GM12878 (cell line): ENCODE data around the gene DISP3. TPM values are rescaled to one million over a fixed set of nuclear protein-coding genes. Genes with fewer than 3 reads are reported as not detected.

Experiments used
- ATAC-seq: fragments of 200-7000 bp; cut with Tn5 transposase; 3 replicates; pipeline ENCODE4 v1.9.1; 2020; ENCODE audit warnings: mild to moderate bottlenecking, moderate library complexity
- BruUV-seq: library from RNA; stranded (reverse); fragments of 400-500 nt; replicated peaks from 2 replicates; lab custom pipeline; 2021; lab: Mats Ljungman, UMichigan
- CTCF ChIA-PET: fragments of 300-600 bp; sonication (Branson Sonifier 250); formaldehyde crosslinking; extraction: SDS; loops from one replicate; lab custom pipeline; 2021; ENCODE audit warnings: inconsistent platforms; lab: Yijun Ruan, JAX
- POLR2A ChIA-PET: fragments of 350-600 bp; formaldehyde crosslinking; extraction: SDS; loops from one replicate; lab custom pipeline; 2021; ENCODE audit warnings: inconsistent platforms; lab: Charles Lee
- RAD21 ChIA-PET: fragments of 300-600 bp; sonication (Branson Sonifier 250); formaldehyde crosslinking; loops from one replicate; lab custom pipeline; 2023; ENCODE audit warnings: antibody characterized with exemption; ENCODE audit not compliant: unreplicated experiment; lab: Charles Lee
- SMC1A ChIA-PET: fragments of 300-600 bp; sonication (Branson Sonifier 250); formaldehyde crosslinking; loops from one replicate; lab custom pipeline; 2023; ENCODE audit not compliant: unreplicated experiment, uncharacterized antibody; lab: Charles Lee
- DNase-seq: peaks from one replicate; pipeline ENCODE4 v3.0.0-alpha.2; 2011; ENCODE audit warnings: low read depth, low spot score
- FAIRE-seq: peaks from 3 replicates; lab custom pipeline; 2011; peaks lifted over from hg19 to GRCh38; lab: Jason Lieb, UNC
- H2AFZ ChIP-seq: 2 replicates; pipeline ENCODE4 v1.6.0; 2011; ENCODE audit warnings: low read depth, low read length, control low read depth; ENCODE audit not compliant: control insufficient read depth
- H3K27ac ChIP-seq: 2 replicates; pipeline ENCODE4 v1.5.1; 2011; ENCODE audit warnings: control low read depth; ENCODE audit not compliant: control insufficient read depth, insufficient read depth
- H3K27me3 ChIP-seq, 2 experiments: replicated peaks in 1 of 2; 2 replicates each; pipeline versions ENCODE4 v1.6.0 to v1.6.1; 2011; ENCODE audit warnings: low read length in 1 of 2; ENCODE audit not compliant: control insufficient read depth in 2 of 2, insufficient read depth in 2 of 2
- H3K36me3 ChIP-seq, 2 experiments: 2 replicates each; pipeline ENCODE4 v1.5.1; 2011; ENCODE audit warnings: low read length in 1 of 2; ENCODE audit not compliant: control insufficient read depth in 2 of 2, insufficient read depth in 2 of 2
- H3K4me1 ChIP-seq: 2 replicates; pipeline ENCODE4 v1.6.1; 2011; ENCODE audit warnings: mild to moderate bottlenecking, low read length, moderate library complexity, mixed read lengths; ENCODE audit not compliant: control insufficient read depth, insufficient read depth
- H3K4me2 ChIP-seq: 2 replicates; pipeline ENCODE4 v1.6.0; 2011; ENCODE audit warnings: control low read depth; ENCODE audit not compliant: control insufficient read depth, insufficient read depth
- H3K4me3 ChIP-seq: fragments of 200-600 bp; sonication (generic); 2 replicates; pipeline ENCODE4 v1.5.1; 2016
- H3K79me2 ChIP-seq: 2 replicates; pipeline ENCODE4 v1.6.0; 2011; ENCODE audit warnings: low read length; ENCODE audit not compliant: control insufficient read depth, insufficient read depth
- H3K9ac ChIP-seq: 2 replicates; pipeline ENCODE4 v1.8.0; 2011; ENCODE audit warnings: low read length, control low read depth, mixed read lengths; ENCODE audit not compliant: control insufficient read depth, insufficient read depth
- H3K9me3 ChIP-seq: replicated peaks from 3 replicates; pipeline ENCODE4 v1.5.1; 2011; ENCODE audit warnings: mild to moderate bottlenecking, low read length; ENCODE audit not compliant: control insufficient read depth, insufficient read depth
- H4K20me1 ChIP-seq: 2 replicates; pipeline ENCODE4 v1.6.0; 2011; ENCODE audit not compliant: control insufficient read depth, insufficient read depth
- CBFB ChIP-seq: IDR thresholded peaks from 2 replicates; pipeline ENCODE4 v1.6.1; 2016; ENCODE audit warnings: antibody characterized with exemption, low read depth
- EP300 ChIP-seq, 2 experiments: fragments of 150-350 bp in 1 of 2; IDR thresholded peaks; 2 replicates each; pipeline ENCODE4 v1.6.1; 2011 to 2012; ENCODE audit warnings: low read depth in 2 of 2, low read length in 2 of 2, borderline replicate concordance in 1 of 2, improper control_type of control experiment in 1 of 2, inconsistent platforms in 1 of 2; ENCODE audit not compliant: control insufficient read depth in 1 of 2
- MEF2A ChIP-seq: IDR thresholded peaks from 2 replicates; pipeline ENCODE4 v1.6.1; 2011; ENCODE audit warnings: low read depth, mild to moderate bottlenecking, low read length, moderate library complexity; ENCODE audit not compliant: insufficient read depth
- MEF2B ChIP-seq: fragments of 450-650 bp; IDR thresholded peaks from 2 replicates; pipeline ENCODE4 v1.6.1; 2018; ENCODE audit warnings: mild to moderate bottlenecking, moderate library complexity; ENCODE audit not compliant: partially characterized antibody, poor library complexity, severe bottlenecking
- NFXL1 ChIP-seq: fragments of 450-650 bp; IDR thresholded peaks from 2 replicates; pipeline ENCODE4 v1.6.1; 2017; ENCODE audit warnings: antibody characterized with exemption, mild to moderate bottlenecking, borderline replicate concordance
- NRF1 ChIP-seq: conservative IDR thresholded peaks from 2 replicates; pipeline ENCODE4 v1.6.1; 2011; ENCODE audit warnings: mild to moderate bottlenecking, low read depth, low read length, improper control_type of control experiment
- RAD51 ChIP-seq: fragments of 450-650 bp; IDR thresholded peaks from 2 replicates; pipeline ENCODE4 v1.6.1; 2016; ENCODE audit warnings: moderate library complexity, mild to moderate bottlenecking, inconsistent platforms
- SP1 ChIP-seq: IDR thresholded peaks from one replicate; pipeline ENCODE4 v1.6.1; 2011; ENCODE audit warnings: low read depth, low read length
- SUPT20H ChIP-seq: IDR thresholded peaks from 2 replicates; pipeline ENCODE4 v1.6.1; 2011; ENCODE audit warnings: low read depth, mild to moderate bottlenecking, low read length, moderate library complexity, borderline replicate concordance; ENCODE audit not compliant: control insufficient read depth
- ZNF384 ChIP-seq: IDR thresholded peaks from 2 replicates; pipeline ENCODE4 v1.6.1; 2012; ENCODE audit warnings: low read depth, mild to moderate bottlenecking, low read length, improper control_type of control experiment, borderline replicate concordance
- WGBS: methylation state at CpG from one replicate; pipeline ENCODE4 v1.1.6; 2016; ENCODE audit warnings: low lambda C conversion rate; ENCODE audit not compliant: insufficient replicate concordance, insufficient coverage; ENCODE audit errors: missing lambda C conversion rate; 5-methylcytosine and 5-hydroxymethylcytosine counted together
- in situ Hi-C: fragments of 300-500 bp; cut with MboI; formaldehyde crosslinking; loops from 9 replicates; pipeline ENCODE4 v1.14.3; 2018; ENCODE audit warnings: mixed read lengths
- intact Hi-C: fragments of 100-400 bp; cut with micrococcal nuclease; formaldehyde crosslinking; loops from one replicate; pipeline ENCODE4 v1.14.2; 2022; ENCODE audit not compliant: unreplicated experiment
- polyA plus RNA-seq, 11 experiments: library from polyadenylated mRNA; depleted of rRNA in 4 of 11; unstranded in 6 of 11; stranded (reverse) in 5 of 11; fragments of >200 nt; fragmentation: Nextera tagmentation in 4 of 11; fragmentation: Illumina TruSeq in 1 of 11; extraction: Ambion mirVana in 4 of 11; extraction: Trizol in 1 of 11; gene quantifications; 1 replicate in 1 of 11; 2 replicates in 10 of 11; pipeline versions ENCODE4 v1.2.1 to v1.2.3, GENCODE V29; 2011 to 2016; ENCODE audit warnings: inconsistent platforms in 2 of 11, missing spikeins in 2 of 11, low read depth in 1 of 11
- total RNA-seq, 4 experiments: library from RNA; depleted of rRNA in 3 of 4; stranded (reverse); fragments of >200 nt in 3 of 4; fragmentation: Illumina TruSeq in 1 of 4; extraction: Trizol in 1 of 4; gene quantifications; 2 replicates each; pipeline versions ENCODE4 v1.2.1 to v1.2.3, GENCODE V29; 2013 to 2021
- TF ChIP-seq, protein P1 (sequence below): fragments of 150-350 bp; IDR thresholded peaks from 2 replicates; pipeline ENCODE4 v1.6.1; 2016; ENCODE audit warnings: low read depth, low read length

DISP3 gene
- total and polyA plus RNA-seq, 10 of the 15 experiments (the other 5 are each of a cell fraction or from before 2014, with no cell fraction given), result under 0.01 to 0.18 (median 0.09) TPM; not detected in 2

DNA sequence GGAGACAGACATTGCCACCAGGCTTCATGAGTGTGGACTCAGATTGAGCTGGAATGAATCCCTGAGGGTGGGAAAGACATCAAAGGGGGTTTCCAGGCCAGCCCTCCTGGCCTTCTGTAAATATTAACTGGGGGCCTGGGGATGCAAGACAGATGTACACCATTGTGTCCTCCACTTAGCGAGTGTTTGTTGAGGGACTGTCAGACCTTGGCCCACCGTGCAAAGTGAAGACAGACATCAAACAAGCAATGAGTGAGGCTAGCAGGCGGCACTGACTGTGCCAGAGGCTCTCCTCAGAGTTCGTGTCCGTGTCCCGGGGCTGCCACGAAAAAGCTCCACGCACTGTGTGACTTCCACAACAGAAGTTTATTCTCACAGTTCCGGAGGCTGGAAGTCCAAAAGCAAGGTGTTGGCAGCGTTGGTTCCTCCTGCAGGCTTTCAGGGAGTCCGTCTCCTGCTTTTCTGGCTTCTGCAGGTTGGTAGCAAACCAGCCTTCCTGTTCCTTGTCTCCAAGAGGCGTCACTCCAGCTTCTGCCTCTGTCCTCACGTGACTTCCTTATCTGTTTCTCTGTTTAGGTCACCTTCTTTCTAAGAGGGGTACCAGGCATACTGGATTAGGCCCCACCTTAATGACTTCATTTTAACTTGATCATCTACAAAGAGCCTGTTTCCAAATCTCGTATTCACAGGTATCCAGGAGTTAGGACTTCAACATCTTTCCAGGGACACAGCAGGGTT is 59.1 kb downstream of the DISP3 start:
- no peak for DNase-seq
- Histone ChIP-seq H3K4me1 (no peaks in the 10 kb centered on the region), H3K9ac (no peak overlapping the region), H3K9me3 (no peaks in the 10 kb centered on the region)
- ChIA-PET RAD21 (no interaction called here), POLR2A (no interaction called here)
- in situ Hi-C loops, result no loop called here
- no peak for FAIRE-seq
- TF ChIP-seq, protein P1, sequence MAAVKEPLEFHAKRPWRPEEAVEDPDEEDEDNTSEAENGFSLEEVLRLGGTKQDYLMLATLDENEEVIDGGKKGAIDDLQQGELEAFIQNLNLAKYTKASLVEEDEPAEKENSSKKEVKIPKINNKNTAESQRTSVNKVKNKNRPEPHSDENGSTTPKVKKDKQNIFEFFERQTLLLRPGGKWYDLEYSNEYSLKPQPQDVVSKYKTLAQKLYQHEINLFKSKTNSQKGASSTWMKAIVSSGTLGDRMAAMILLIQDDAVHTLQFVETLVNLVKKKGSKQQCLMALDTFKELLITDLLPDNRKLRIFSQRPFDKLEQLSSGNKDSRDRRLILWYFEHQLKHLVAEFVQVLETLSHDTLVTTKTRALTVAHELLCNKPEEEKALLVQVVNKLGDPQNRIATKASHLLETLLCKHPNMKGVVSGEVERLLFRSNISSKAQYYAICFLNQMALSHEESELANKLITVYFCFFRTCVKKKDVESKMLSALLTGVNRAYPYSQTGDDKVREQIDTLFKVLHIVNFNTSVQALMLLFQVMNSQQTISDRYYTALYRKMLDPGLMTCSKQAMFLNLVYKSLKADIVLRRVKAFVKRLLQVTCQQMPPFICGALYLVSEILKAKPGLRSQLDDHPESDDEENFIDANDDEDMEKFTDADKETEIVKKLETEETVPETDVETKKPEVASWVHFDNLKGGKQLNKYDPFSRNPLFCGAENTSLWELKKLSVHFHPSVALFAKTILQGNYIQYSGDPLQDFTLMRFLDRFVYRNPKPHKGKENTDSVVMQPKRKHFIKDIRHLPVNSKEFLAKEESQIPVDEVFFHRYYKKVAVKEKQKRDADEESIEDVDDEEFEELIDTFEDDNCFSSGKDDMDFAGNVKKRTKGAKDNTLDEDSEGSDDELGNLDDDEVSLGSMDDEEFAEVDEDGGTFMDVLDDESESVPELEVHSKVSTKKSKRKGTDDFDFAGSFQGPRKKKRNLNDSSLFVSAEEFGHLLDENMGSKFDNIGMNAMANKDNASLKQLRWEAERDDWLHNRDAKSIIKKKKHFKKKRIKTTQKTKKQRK, result no peak
- TF ChIP-seq RAD51 (no peak), ZNF384 (no peak), NRF1 (no peak), EP300 (IDR thresholded peaks at IDR 0.05; ENCODE audit: borderline replicate concordance in 1 of 2, control insufficient read depth in 1 of 2, low read depth in 2 of 2, low read length in 2 of 2) (no peak), NFXL1 (no peak), SUPT20H (no peak), SP1 (no peak), MEF2B (no peak), MEF2A (no peak), CBFB (no peak)
- TF ChIP-seq, all 136 proteins: peak for 0
- no peak overlapping the region for H3K4me3 ChIP-seq
- H3K79me2 ChIP-seq, result no peaks in the 10 kb centered on the region
- H2AFZ ChIP-seq, result no peak overlapping the region
- SMC1A ChIA-PET, result no interaction called here
- 41% methylated on average over 14 of the region's 14 CpGs for WGBS
- intact Hi-C loops, result no loop called here
- no peak overlapping the region for H3K4me2 ChIP-seq
- no peak overlapping the region for H3K27ac ChIP-seq
- H4K20me1 ChIP-seq, result no peaks in the 10 kb centered on the region
- H3K36me3 ChIP-seq, result no peaks in the 10 kb centered on the region
- BruUV-seq, result no TSS peak
- CTCF ChIA-PET, result no interaction called here
- H3K27me3 ChIP-seq, result peaks cover 0 to 2% of the 10 kb centered on the region in 2 experiments; a peak in 1 of 4 replicates
- no peak for ATAC-seq
